CD8-positive, alpha-beta memory T cell (primary cell): ENCODE data around the gene TLE5. TPM values are rescaled to one million over a fixed set of nuclear protein-coding genes. Genes with fewer than 3 reads are reported as not detected.
A peak's percentile ranks its signal among the peaks of the same experiment; 100 is the strongest.

Experiments
- CTCF ChIA-PET: fragments of 350-600 bp; sonication (Branson Sonifier 250); formaldehyde crosslinking; loops from one replicate; lab custom pipeline; 2021; ENCODE audit warnings: antibody characterized with exemption; lab: Charles Lee
- POLR2A ChIA-PET: fragments of 350-600 bp; sonication (Branson Sonifier 250); formaldehyde crosslinking; loops from one replicate; lab custom pipeline; 2021; ENCODE audit warnings: antibody characterized with exemption; lab: Charles Lee
- DNase-seq, 5 donors: peaks; one replicate each; pipeline versions ENCODE4 v3.0.0 to v3.0.0-alpha.2; 2020 to 2022; ENCODE audit warnings: mixed read lengths in 1 of 5
- H3K27ac ChIP-seq: one replicate; pipeline ENCODE4 v1.7.0; 2013; ENCODE audit warnings: low read depth, mild to moderate bottlenecking, low read length, moderate library complexity
- H3K27me3 ChIP-seq: 2 replicates; pipeline ENCODE4 v1.7.0; 2013; ENCODE audit warnings: low read length, mild to moderate bottlenecking; ENCODE audit not compliant: insufficient read depth, poor library complexity, severe bottlenecking
- H3K36me3 ChIP-seq: 2 replicates; pipeline ENCODE4 v1.7.0; 2013; ENCODE audit warnings: mild to moderate bottlenecking, low read length, moderate library complexity; ENCODE audit not compliant: insufficient read depth
- H3K4me1 ChIP-seq: 2 replicates; pipeline ENCODE4 v1.7.0; 2013; ENCODE audit warnings: mild to moderate bottlenecking, low read length, moderate library complexity; ENCODE audit not compliant: insufficient read depth
- H3K4me3 ChIP-seq: 2 replicates; pipeline ENCODE4 v1.7.0; 2013; ENCODE audit warnings: mild to moderate bottlenecking, low read length
- H3K9me3 ChIP-seq: 2 replicates; pipeline ENCODE4 v1.7.0; 2013; ENCODE audit warnings: mild to moderate bottlenecking, low read length
- H3K27ac Mint-ChIP-seq, 8 donors: one replicate each; pipeline ENCODE4 v1.8.0; 2020 to 2021; ENCODE audit warnings: mixed read lengths in 8 of 8, mild to moderate bottlenecking in 6 of 8, inconsistent platforms in 3 of 8, moderate library complexity in 3 of 8
- H3K27me3 Mint-ChIP-seq, 2 donors: one replicate each; pipeline ENCODE4 v1.8.0; 2020 to 2021; ENCODE audit warnings: mixed read lengths in 2 of 2, mild to moderate bottlenecking in 1 of 2, moderate library complexity in 1 of 2
- H3K36me3 Mint-ChIP-seq, 3 donors: one replicate each; pipeline ENCODE4 v1.8.0; 2020 to 2021; ENCODE audit warnings: mixed read lengths in 3 of 3, inconsistent platforms in 1 of 3, mild to moderate bottlenecking in 1 of 3
- H3K4me1 Mint-ChIP-seq, 3 donors: one replicate each; pipeline ENCODE4 v1.8.0; 2020 to 2021; ENCODE audit warnings: mixed read lengths in 3 of 3, inconsistent platforms in 1 of 3, mild to moderate bottlenecking in 1 of 3
- H3K4me3 Mint-ChIP-seq, 7 donors: one replicate each; pipeline ENCODE4 v1.8.0; 2020 to 2021; ENCODE audit warnings: mixed read lengths in 7 of 7, mild to moderate bottlenecking in 6 of 7, moderate library complexity in 4 of 7, inconsistent platforms in 2 of 7
- H3K9me3 Mint-ChIP-seq, 5 donors: one replicate each; pipeline ENCODE4 v1.8.0; 2020 to 2022; ENCODE audit warnings: mixed read lengths in 5 of 5, mild to moderate bottlenecking in 3 of 5, moderate library complexity in 2 of 5, inconsistent platforms in 1 of 5
- polyA plus RNA-seq: library from polyadenylated mRNA; unstranded; fragments of 300-500 nt; fragmentation: Illumina TruSeq; gene quantifications from one replicate; pipeline ENCODE4 v1.2.3, GENCODE V29; 2021
- total RNA-seq, 2 experiments: library from RNA; stranded (reverse); gene quantifications; one replicate each; pipeline ENCODE4 v1.2.3, GENCODE V29; 2021

TLE5 gene
- total RNA-seq (100 to 1,000 TPM; 335 to 352 TPM), polyA plus RNA-seq (753 TPM)

- H3K4me1 Mint-ChIP-seq, result peaks cover 29 to 42% (median 40%) of the 10 kb centered on the region in 3 donors
These were observed at the start of gene TLE5 for GRCh38 chr19:3062165-3063105. Gene TLE5 (minus strand): TSS chr19:3062495. CDS start chr19:3062200, 295 bp downstream.

GRCh38 chr19:3111586-3112247 is 49.4 kb upstream of the TLE5 start:
- ChIA-PET CTCF (interaction anchor here (0.7 to 2.5 kb wide), 2 partner anchors 36 to 161 kb away, joined by 3 to 8 read pairs; no protein-coding TSS in a partner anchor), POLR2A (no interaction called here)
- Histone ChIP-seq H3K36me3 (no peaks in the 10 kb centered on the region), H3K4me1 (peaks cover 4% of the 10 kb centered on the region), H3K27ac (no peak overlapping the region), H3K4me3 (no peak overlapping the region), H3K9me3 (no peaks in the 10 kb centered on the region), H3K27me3 (no peaks in the 10 kb centered on the region)
- Mint-ChIP-seq H3K4me1 (peaks cover 3 to 5% (median 4%) of the 10 kb centered on the region in 3 donors), H3K27me3 (no peaks in the 10 kb centered on the region), H3K4me3 (no peak overlapping the region), H3K27ac (no peak overlapping the region), H3K36me3 (no peaks in the 10 kb centered on the region), H3K9me3 (no peaks in the 10 kb centered on the region)
- no peak for DNase-seq

More at GRCh38 chr19:3062165-3063105, at the start of gene TLE5:
- Histone ChIP-seq H3K9me3 (no peaks in the 10 kb centered on the region), H3K27me3 (no peaks in the 10 kb centered on the region), H3K4me3 (peak within 1 kb of the TSS; percentile 97), H3K27ac (peak within 1 kb of the TSS; percentile 79), H3K4me1 (peaks cover 49% of the 10 kb centered on the region), H3K36me3 (peaks cover 32% of the 10 kb centered on the region)
- no peaks in the 10 kb centered on the region for H3K27me3 Mint-ChIP-seq
- H3K27ac Mint-ChIP-seq, result peak within 1 kb of the TSS; percentile 87 to 99 (median 94)
- peaks cover 0 to 35% (median 6%) of the 10 kb centered on the region in 3 donors for H3K36me3 Mint-ChIP-seq
- POLR2A ChIA-PET, result interaction anchor here (0.5 to 7.1 kb wide), 5 partner anchors 9 to 112 kb away, joined by 3 to 86 read pairs (median 5); no protein-coding TSS in a partner anchor
- peaks cover 0 to 2% (median 0%) of the 10 kb centered on the region in 5 donors for H3K9me3 Mint-ChIP-seq
- CTCF ChIA-PET, result interaction anchor here (0.9 to 3.0 kb wide), 7 partner anchors 9 to 112 kb away, joined by 3 to 10 read pairs (median 7); no protein-coding TSS in a partner anchor
- peak; percentile 67 to 85 (median 75) for DNase-seq
- H3K4me3 Mint-ChIP-seq, result peak within 1 kb of the TSS; percentile 89 to 96 (median 91)

GRCh38 chr19:3110126-3110825 is 48.0 kb upstream of the TLE5 start:
- no peaks in the 10 kb centered on the region for H3K36me3 ChIP-seq
- H3K27ac Mint-ChIP-seq, result no peak overlapping the region
- DNase-seq, result no peak
- H3K4me1 Mint-ChIP-seq, result peaks cover 3 to 5% (median 4%) of the 10 kb centered on the region in 3 donors
- no peaks in the 10 kb centered on the region for H3K9me3 ChIP-seq
- H3K27me3 ChIP-seq, result no peaks in the 10 kb centered on the region
- H3K36me3 Mint-ChIP-seq, result no peaks in the 10 kb centered on the region
- H3K4me3 ChIP-seq, result no peak overlapping the region
- H3K27me3 Mint-ChIP-seq, result no peaks in the 10 kb centered on the region
- no peak overlapping the region for H3K27ac ChIP-seq
- H3K9me3 Mint-ChIP-seq, result no peaks in the 10 kb centered on the region
- peak overlapping the region in 1 of 7 donors; percentile 28 for H3K4me3 Mint-ChIP-seq
- ChIA-PET POLR2A (no interaction called here), CTCF (interaction anchor here (1.6 to 7.9 kb wide), 3 partner anchors 34 to 159 kb away, joined by 3 to 74 read pairs (median 8); no protein-coding TSS in a partner anchor)
- peaks cover 4% of the 10 kb centered on the region for H3K4me1 ChIP-seq

- no peak overlapping the region for H3K4me3 ChIP-seq
- Mint-ChIP-seq H3K4me1 (peaks cover 3 to 5% (median 4%) of the 10 kb centered on the region in 3 donors), H3K9me3 (no peaks in the 10 kb centered on the region), H3K4me3 (no peak overlapping the region), H3K27me3 (no peaks in the 10 kb centered on the region), H3K27ac (peak overlapping the region in 1 of 8 donors; percentile 65), H3K36me3 (no peaks in the 10 kb centered on the region)
- no peak overlapping the region for H3K27ac ChIP-seq
- H3K36me3 ChIP-seq, result no peaks in the 10 kb centered on the region
- H3K4me1 ChIP-seq, result peaks cover 4% of the 10 kb centered on the region
- H3K27me3 ChIP-seq, result no peaks in the 10 kb centered on the region
- POLR2A ChIA-PET, result no interaction called here
- DNase-seq, result no peak
- no peaks in the 10 kb centered on the region for H3K9me3 ChIP-seq
- CTCF ChIA-PET, result interaction anchor here (1.1 to 7.9 kb wide), 8 partner anchors 28 to 222 kb away, joined by 3 to 74 read pairs (median 5); no protein-coding TSS in a partner anchor
These were observed 47.2 kb upstream of the TLE5 start for GRCh38 chr19:3109491-3109890.

- H3K4me1 Mint-ChIP-seq, result peaks cover 8 to 10% (median 9%) of the 10 kb centered on the region in 3 donors
- peak overlapping the region in 1 of 8 donors; percentile 82 for H3K27ac Mint-ChIP-seq
- no peak overlapping the region for H3K4me3 ChIP-seq
- ChIA-PET POLR2A (interaction anchor here (1.1 kb wide), 1 partner anchor 158 kb away, joined by 6 read pairs; no protein-coding TSS in a partner anchor), CTCF (interaction anchor here (0.8 to 7.9 kb wide), 18 partner anchors 10 to 221 kb away, joined by 3 to 74 read pairs (median 4); no protein-coding TSS in a partner anchor)
- peaks cover 4 to 6% of the 10 kb centered on the region in 2 donors for H3K27me3 Mint-ChIP-seq
- no peaks in the 10 kb centered on the region for H3K9me3 ChIP-seq
- no peaks in the 10 kb centered on the region for H3K9me3 Mint-ChIP-seq
- no peaks in the 10 kb centered on the region for H3K36me3 Mint-ChIP-seq
- H3K36me3 ChIP-seq, result no peaks in the 10 kb centered on the region
- H3K27me3 ChIP-seq, result no peaks in the 10 kb centered on the region
- DNase-seq, result peak; percentile 47 to 78 (median 58)
- peaks cover 6% of the 10 kb centered on the region for H3K4me1 ChIP-seq
- peak overlapping the region in 1 of 7 donors; percentile 70 for H3K4me3 Mint-ChIP-seq
- H3K27ac ChIP-seq, result no peak overlapping the region
These were observed 46.5 kb upstream of the TLE5 start for GRCh38 chr19:3108775-3109174.

GRCh38 chr19:3107658-3108057 is 45.4 kb upstream of the TLE5 start:
- peaks cover 8 to 10% (median 9%) of the 10 kb centered on the region in 3 donors for H3K4me1 Mint-ChIP-seq
- H3K27ac ChIP-seq, result no peak overlapping the region
- CTCF ChIA-PET, result interaction anchor here (1.2 to 7.9 kb wide), 10 partner anchors 21 to 156 kb away, joined by 3 to 74 read pairs (median 4); no protein-coding TSS in a partner anchor
- no peak for DNase-seq
- H3K9me3 Mint-ChIP-seq, result no peaks in the 10 kb centered on the region
- H3K27me3 ChIP-seq, result no peaks in the 10 kb centered on the region
- no peaks in the 10 kb centered on the region for H3K36me3 Mint-ChIP-seq
- H3K4me1 ChIP-seq, result peaks cover 9% of the 10 kb centered on the region
- POLR2A ChIA-PET, result no interaction called here
- H3K4me3 Mint-ChIP-seq, result no peak overlapping the region
- no peaks in the 10 kb centered on the region for H3K9me3 ChIP-seq
- H3K27ac Mint-ChIP-seq, result no peak overlapping the region
- peaks cover 4 to 6% of the 10 kb centered on the region in 2 donors for H3K27me3 Mint-ChIP-seq
- no peaks in the 10 kb centered on the region for H3K36me3 ChIP-seq
- H3K4me3 ChIP-seq, result no peak overlapping the region

- H3K9me3 Mint-ChIP-seq, result no peaks in the 10 kb centered on the region
- Histone ChIP-seq H3K36me3 (no peaks in the 10 kb centered on the region), H3K9me3 (no peaks in the 10 kb centered on the region), H3K4me3 (no peak overlapping the region), H3K27ac (no peak overlapping the region), H3K27me3 (no peaks in the 10 kb centered on the region), H3K4me1 (peaks cover 9% of the 10 kb centered on the region)
- POLR2A ChIA-PET, result no interaction called here
- no peak overlapping the region for H3K27ac Mint-ChIP-seq
- H3K36me3 Mint-ChIP-seq, result no peaks in the 10 kb centered on the region
- CTCF ChIA-PET, result interaction anchor here (0.9 to 7.9 kb wide), 5 partner anchors 31 to 155 kb away, joined by 3 to 74 read pairs (median 14); no protein-coding TSS in a partner anchor
- H3K27me3 Mint-ChIP-seq, result peaks cover 4 to 7% of the 10 kb centered on the region in 2 donors
- DNase-seq, result no peak
- peaks cover 8 to 10% (median 9%) of the 10 kb centered on the region in 3 donors for H3K4me1 Mint-ChIP-seq
- no peak overlapping the region for H3K4me3 Mint-ChIP-seq
These were observed 44.3 kb upstream of the TLE5 start for GRCh38 chr19:3106509-3107141.
